Measurements from ENCODE around the gene FBRSL1. TPM values are rescaled to one million over a fixed set of nuclear protein-coding genes. Genes with fewer than 3 reads are reported as not detected.

Gene FBRSL1
- polyA plus RNA-seq, 3 donors = 0.39 to 28.7 (median 0.74) TPM

- no peaks in the 10 kb centered on the region for H3K36me3 Mint-ChIP-seq
- peaks cover 7 to 13% (median 12%) of the 10 kb centered on the region in 3 donors for H3K27me3 Mint-ChIP-seq (ENCODE audit: low read depth in 3 of 3)
- H3K4me2 ChIP-seq (replicated peaks; ENCODE audit: extremely low read depth, low read length, poor library complexity, severe bottlenecking) = no peak overlapping the region
- H3K4me3 Mint-ChIP-seq = no peak overlapping the region
- peaks cover 35% of the 10 kb centered on the region for H3K4me1 Mint-ChIP-seq
- no peaks in the 10 kb centered on the region for H3K79me2 ChIP-seq (ENCODE audit: insufficient read depth, low read length)
- H3K27me3 ChIP-seq (ENCODE audit: control insufficient read depth in 2 of 2, insufficient read depth in 2 of 2, low read length in 2 of 2) = no peaks in the 10 kb centered on the region
- no peaks in the 10 kb centered on the region for H3K36me3 ChIP-seq (replicated peaks in 1 of 2; ENCODE audit: control insufficient read depth in 1 of 2, insufficient read depth in 2 of 2, low read length in 2 of 2)
- H3K9me3 Mint-ChIP-seq = peaks cover 0 to 6% (median 1%) of the 10 kb centered on the region in 7 donors
- H3K4me3 ChIP-seq (replicated peaks in 1 of 3; ENCODE audit: low read depth in 2 of 3, low read length in 3 of 3) = no peak overlapping the region
- peak overlapping the region; percentile 68 for H2AFZ ChIP-seq (ENCODE audit: insufficient read depth, low read depth, low read length, poor library complexity, severe bottlenecking)
- H3K27ac Mint-ChIP-seq = peak overlapping the region; percentile 84 to 98 (median 94)
- H4K20me1 ChIP-seq (ENCODE audit: insufficient read depth, low read length) = no peaks in the 10 kb centered on the region
- H3K9me3 ChIP-seq (replicated peaks in 1 of 2; ENCODE audit: control insufficient read depth in 1 of 2, insufficient read depth in 1 of 2, low read length in 2 of 2) = peaks cover 0 to 1% of the 10 kb centered on the region in 2 donors
- intact Hi-C loops (cut with micrococcal nuclease) = no loop called here
- WGBS (ENCODE audit: insufficient coverage) = 73% methylated on average over 8 of the region's 18 CpGs
- DNase-seq = no peak
- H3K27ac ChIP-seq (ENCODE audit: low read depth in 1 of 2, low read length in 2 of 2) = peak overlapping the region; percentile 38 to 90
- peaks cover 30 to 31% of the 10 kb centered on the region in 2 donors for H3K4me1 ChIP-seq (ENCODE audit: control insufficient read depth in 1 of 2, insufficient read depth in 2 of 2, low read length in 2 of 2)
- TF ChIP-seq CTCF (IDR thresholded peaks at IDR 0.05) = no peak
- peak overlapping the region; percentile 47 for H3K9ac ChIP-seq (ENCODE audit: insufficient read depth, low read length, poor library complexity, severe bottlenecking)
These were observed 45.7 kb upstream of the FBRSL1 start for GRCh38 chr12:132444283-132444682.

GRCh38 chr12:132444957-132445883, 44.7 kb upstream of the FBRSL1 start:
- peak overlapping the region; percentile 64 for H3K9ac ChIP-seq (ENCODE audit: insufficient read depth, low read length, poor library complexity, severe bottlenecking)

More at GRCh38 chr12:132444957-132445883, 44.7 kb upstream of the FBRSL1 start:
- peak overlapping the region; percentile 1 to 29 (median 23) for H3K4me3 ChIP-seq (replicated peaks in 1 of 3; ENCODE audit: low read depth in 2 of 3, low read length in 3 of 3)
- H3K4me1 Mint-ChIP-seq = peaks cover 26% of the 10 kb centered on the region
- no peak for TF ChIP-seq CTCF (IDR thresholded peaks at IDR 0.05)
- H3K4me1 ChIP-seq (ENCODE audit: control insufficient read depth in 1 of 2, insufficient read depth in 2 of 2, low read length in 2 of 2) = peaks cover 22% of the 10 kb centered on the region in 2 donors
- peaks cover 0 to 2% of the 10 kb centered on the region in 2 donors for H3K27me3 ChIP-seq (ENCODE audit: control insufficient read depth in 2 of 2, insufficient read depth in 2 of 2, low read length in 2 of 2)
- H3K4me2 ChIP-seq (replicated peaks; ENCODE audit: extremely low read depth, low read length, poor library complexity, severe bottlenecking) = peak overlapping the region; percentile 49
- peak overlapping the region; percentile 68 for H2AFZ ChIP-seq (ENCODE audit: insufficient read depth, low read depth, low read length, poor library complexity, severe bottlenecking)
- no peaks in the 10 kb centered on the region for H3K36me3 ChIP-seq (replicated peaks in 1 of 2; ENCODE audit: control insufficient read depth in 1 of 2, insufficient read depth in 2 of 2, low read length in 2 of 2)
- H3K36me3 Mint-ChIP-seq = no peaks in the 10 kb centered on the region
- peaks cover 0 to 6% (median 0%) of the 10 kb centered on the region in 7 donors for H3K9me3 Mint-ChIP-seq
- no peaks in the 10 kb centered on the region for H4K20me1 ChIP-seq (ENCODE audit: insufficient read depth, low read length)
- H3K4me3 Mint-ChIP-seq = peak overlapping the region; percentile 68 to 69
- intact Hi-C loops (cut with micrococcal nuclease) = no loop called here
- H3K27ac ChIP-seq (ENCODE audit: low read depth in 1 of 2, low read length in 2 of 2) = peak overlapping the region; percentile 57 to 90
- 15% methylated on average over 23 of the region's 37 CpGs for WGBS (ENCODE audit: insufficient coverage)
- peak overlapping the region; percentile 84 to 98 (median 94) for H3K27ac Mint-ChIP-seq
- H3K79me2 ChIP-seq (ENCODE audit: insufficient read depth, low read length) = no peaks in the 10 kb centered on the region
- peak; percentile 62 to 76 (median 71) for DNase-seq
- peaks cover 9 to 16% (median 13%) of the 10 kb centered on the region in 3 donors for H3K27me3 Mint-ChIP-seq (ENCODE audit: low read depth in 3 of 3)
- no peaks in the 10 kb centered on the region for H3K9me3 ChIP-seq (replicated peaks in 1 of 2; ENCODE audit: control insufficient read depth in 1 of 2, insufficient read depth in 1 of 2, low read length in 2 of 2)
